ENCODE data around the gene MEGF10.

DNA sequence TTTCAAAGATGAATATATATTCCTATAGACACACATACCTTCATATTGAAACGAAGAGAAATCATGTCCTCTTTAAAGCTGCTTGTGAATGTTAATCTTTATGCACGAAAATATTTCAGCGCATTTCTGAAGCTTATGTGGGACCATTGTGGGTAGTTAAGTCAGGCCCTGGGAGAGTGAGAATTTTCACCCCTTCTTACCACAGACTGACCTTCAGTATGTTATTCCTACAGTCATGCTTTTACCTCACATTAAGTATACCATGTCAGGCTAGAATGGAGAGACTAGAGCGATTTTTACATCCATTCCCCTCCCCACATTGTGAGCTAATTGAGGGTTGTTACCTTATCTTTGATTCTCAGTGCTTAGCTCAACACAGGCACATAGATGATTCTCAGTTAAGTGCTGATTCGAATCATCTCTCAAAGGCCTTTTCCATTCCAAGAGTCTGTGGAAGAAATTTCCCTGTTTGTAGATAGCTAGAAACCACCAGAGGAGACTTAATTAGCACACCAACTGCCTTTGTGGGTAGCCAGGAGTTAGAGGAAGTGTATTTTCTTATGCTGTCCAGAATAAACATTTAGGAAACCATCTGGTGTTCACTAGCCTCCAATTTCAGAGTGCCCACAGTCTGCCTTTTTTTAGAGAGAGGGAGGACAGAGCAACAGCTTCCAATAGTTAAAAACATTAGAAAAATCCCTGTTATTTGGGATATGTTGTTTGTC lies 110.5 kb downstream of the MEGF10 start:
- TF ChIP-seq GATA3 (IDR thresholded peaks at IDR 0.05; ENCODE audit: low read depth, low read length) (no peak), GATA2 (IDR thresholded peaks at IDR 0.05; ENCODE audit: low read depth, low read length) (no peak)
